ENCODE data around the gene CAPNS2. TPM values are rescaled to one million over a fixed set of nuclear protein-coding genes. Genes with fewer than 3 reads are reported as not detected.

The CAPNS2 gene
- total RNA-seq, 4 donors from 2014 or later: 0.90 to 2.1 TPM; not detected in 2

GRCh38 chr16:55563797-55564196 is 2.7 kb upstream of the CAPNS2 start:
- Histone ChIP-seq H3K4me1 (no peaks in the 10 kb centered on the region), H3K4me3 (no peak overlapping the region), H3K36me3 (no peaks in the 10 kb centered on the region), H3K27ac (no peak overlapping the region), H3K27me3 (no peaks in the 10 kb centered on the region), H3K9me3 (no peaks in the 10 kb centered on the region)
- TF ChIP-seq POLR2A (IDR thresholded peaks at IDR 0.05): no peak
- TF ChIP-seq CTCF (IDR thresholded peaks at IDR 0.05): no peak
- no peak for DNase-seq
- intact Hi-C loops (cut with DNase I; ENCODE audit: low total_unique reads): no loop called here

DNA sequence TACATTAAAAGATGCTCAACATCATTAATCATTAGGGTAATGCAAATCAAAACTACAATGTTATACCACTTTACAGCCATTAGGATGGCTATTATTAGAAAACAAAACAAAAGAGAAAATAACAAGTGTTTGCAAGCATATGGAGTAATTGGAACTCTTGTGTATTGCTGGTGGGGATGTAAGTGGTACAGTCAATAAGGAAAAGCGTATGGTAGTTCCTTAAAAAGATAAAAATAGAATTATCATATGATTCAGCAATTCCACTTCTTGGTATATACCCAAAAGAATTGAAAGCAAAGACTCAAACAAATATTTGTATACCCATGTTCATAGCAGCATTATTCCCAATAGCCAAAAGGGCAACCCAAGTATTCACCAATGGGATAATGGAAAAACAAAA is 1.4 kb upstream of the CAPNS2 start:
- DNase-seq: no peak
- no peaks in the 10 kb centered on the region for H3K27me3 ChIP-seq
- no peaks in the 10 kb centered on the region for H3K4me1 ChIP-seq
- no peak overlapping the region for H3K27ac ChIP-seq
- TF ChIP-seq CTCF (IDR thresholded peaks at IDR 0.05): no peak
- no peak for TF ChIP-seq POLR2A (IDR thresholded peaks at IDR 0.05)
- intact Hi-C loops (cut with DNase I; ENCODE audit: low total_unique reads): no loop called here
- H3K9me3 ChIP-seq: no peaks in the 10 kb centered on the region
- H3K36me3 ChIP-seq: no peaks in the 10 kb centered on the region
- no peak overlapping the region for H3K4me3 ChIP-seq

- H3K36me3 ChIP-seq: no peaks in the 10 kb centered on the region
- DNase-seq: no peak
- no peak overlapping the region for H3K27ac ChIP-seq
Observed at GRCh38 chr16:55567382-55567781, 898 bp downstream of the CAPNS2 start.

DNA sequence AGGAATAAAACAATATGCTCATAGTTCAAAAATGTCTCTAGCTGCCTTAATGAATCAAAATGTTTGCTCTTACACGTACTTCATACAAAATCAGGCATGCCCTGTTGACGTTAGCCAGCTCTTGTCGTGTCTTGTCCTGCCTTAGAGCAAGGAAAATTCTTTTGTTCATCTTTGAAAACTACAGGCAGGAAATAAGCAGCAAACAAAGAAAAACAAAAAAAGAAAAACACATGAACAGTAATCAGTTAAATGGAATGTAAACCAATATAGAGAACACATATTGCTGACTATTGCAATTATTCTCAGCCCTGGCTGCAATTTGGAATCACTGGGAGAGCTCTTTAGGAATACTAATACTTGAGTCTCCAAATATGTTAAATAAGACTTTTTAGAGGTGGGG is 1.7 kb downstream of the CAPNS2 start:
- no peaks in the 10 kb centered on the region for H3K27me3 ChIP-seq
- intact Hi-C loops (cut with DNase I; ENCODE audit: low total_unique reads): no loop called here
- TF ChIP-seq POLR2A (IDR thresholded peaks at IDR 0.05): no peak
- no peak for TF ChIP-seq CTCF (IDR thresholded peaks at IDR 0.05)
- H3K27ac ChIP-seq: no peak overlapping the region
- H3K4me3 ChIP-seq: no peak overlapping the region
- no peak for DNase-seq
- no peaks in the 10 kb centered on the region for H3K36me3 ChIP-seq
- no peaks in the 10 kb centered on the region for H3K4me1 ChIP-seq
- H3K9me3 ChIP-seq: no peaks in the 10 kb centered on the region

More at GRCh38 chr16:55567382-55567781, 898 bp downstream of the CAPNS2 start:
- Histone ChIP-seq H3K4me3 (no peak overlapping the region), H3K4me1 (no peaks in the 10 kb centered on the region), H3K27me3 (no peaks in the 10 kb centered on the region), H3K9me3 (no peaks in the 10 kb centered on the region)
- intact Hi-C loops (cut with DNase I; ENCODE audit: low total_unique reads): no loop called here
- no peak for TF ChIP-seq POLR2A (IDR thresholded peaks at IDR 0.05)
- TF ChIP-seq CTCF (IDR thresholded peaks at IDR 0.05): no peak

GRCh38 chr16:55569025-55569424 is 2.5 kb downstream of the CAPNS2 start:
- H3K4me3 ChIP-seq: no peak overlapping the region
- H3K9me3 ChIP-seq: no peaks in the 10 kb centered on the region
- H3K4me1 ChIP-seq: no peaks in the 10 kb centered on the region
- TF ChIP-seq CTCF (IDR thresholded peaks at IDR 0.05): no peak
- no peak for TF ChIP-seq POLR2A (IDR thresholded peaks at IDR 0.05)
- H3K27me3 ChIP-seq: no peaks in the 10 kb centered on the region
- no peak for DNase-seq
- intact Hi-C loops (cut with DNase I; ENCODE audit: low total_unique reads): no loop called here
- H3K27ac ChIP-seq: no peak overlapping the region
- no peaks in the 10 kb centered on the region for H3K36me3 ChIP-seq
